GM18870 (cell line): Measurements from ENCODE around the gene ARIH1.

Experiments
- ATAC-seq: cut with Tn5 transposase; IDR thresholded peaks from one replicate; pipeline ENCODE4 v1.9.1; 2021; ENCODE audit warnings: moderate library complexity; ENCODE audit not compliant: unreplicated experiment

ARIH1 gene

GRCh38 chr15:72536506-72536905 is 62.4 kb downstream of the ARIH1 start:
- ATAC-seq: no peak

- ATAC-seq: no peak
Observed at GRCh38 chr15:72538931-72539330, 64.8 kb downstream of the ARIH1 start.

GRCh38 chr15:72540606-72541237 is 66.6 kb downstream of the ARIH1 start:
- ATAC-seq: no peak

- ATAC-seq: no peak
Observed at GRCh38 chr15:72541674-72542073, 67.5 kb downstream of the ARIH1 start.

GRCh38 chr15:72545156-72545555 is 71.0 kb downstream of the ARIH1 start:
- no peak for ATAC-seq

GRCh38 chr15:72554471-72555425 is 80.6 kb downstream of the ARIH1 start:
- no peak for ATAC-seq

- no peak for ATAC-seq
Observed at GRCh38 chr15:72559781-72560180, 85.7 kb downstream of the ARIH1 start.

- no peak for ATAC-seq
Observed at GRCh38 chr15:72560458-72560857, 86.3 kb downstream of the ARIH1 start.

GRCh38 chr15:72562386-72562785 is 88.3 kb downstream of the ARIH1 start:
- ATAC-seq: no peak

- no peak for ATAC-seq
Observed at GRCh38 chr15:72562878-72563277, 88.7 kb downstream of the ARIH1 start.

- ATAC-seq: no peak
Observed at GRCh38 chr15:72564091-72564490, 90.0 kb downstream of the ARIH1 start.

GRCh38 chr15:72566973-72567372 is 92.8 kb downstream of the ARIH1 start:
- no peak for ATAC-seq

- ATAC-seq: no peak
Observed at GRCh38 chr15:72570059-72570458, 95.9 kb downstream of the ARIH1 start.

- ATAC-seq: no peak
Observed at GRCh38 chr15:72579814-72580213, 105.7 kb downstream of the ARIH1 start.

GRCh38 chr15:72584006-72584405 is 109.9 kb downstream of the ARIH1 start:
- ATAC-seq: no peak

- no peak for ATAC-seq
Observed at GRCh38 chr15:72585025-72585424, 110.9 kb downstream of the ARIH1 start.

- no peak for ATAC-seq
Observed at GRCh38 chr15:72585476-72586058, 111.4 kb downstream of the ARIH1 start.

GRCh38 chr15:72588096-72588495 is 114.0 kb downstream of the ARIH1 start:
- ATAC-seq: no peak

GRCh38 chr15:72590427-72590826 is 116.3 kb downstream of the ARIH1 start:
- no peak for ATAC-seq

GRCh38 chr15:72591361-72591760 is 117.2 kb downstream of the ARIH1 start:
- ATAC-seq: no peak

GRCh38 chr15:72592097-72592496 is 118.0 kb downstream of the ARIH1 start:
- ATAC-seq: no peak

- no peak for ATAC-seq
Observed at GRCh38 chr15:72592676-72593075, 118.5 kb downstream of the ARIH1 start.
